Activated gamma-delta T cell (primary cell): ENCODE measurements around the gene TC2N.
"Not testable (repeated sequence)": the region's sequence is repeated elsewhere in the genome, so short reads cannot be mapped to it uniquely, and the experiment has no call there.

Source experiments
- DNase-seq: peaks from one replicate; lab custom pipeline; 2025; lab: John Stamatoyannopoulos, UW
- total RNA-seq, 2 donors: gene quantifications; one replicate each; lab custom pipeline; 2026; lab: John Stamatoyannopoulos, UW

TC2N gene
- total RNA-seq = 544 to 555 reads per million in 2 donors

DNA sequence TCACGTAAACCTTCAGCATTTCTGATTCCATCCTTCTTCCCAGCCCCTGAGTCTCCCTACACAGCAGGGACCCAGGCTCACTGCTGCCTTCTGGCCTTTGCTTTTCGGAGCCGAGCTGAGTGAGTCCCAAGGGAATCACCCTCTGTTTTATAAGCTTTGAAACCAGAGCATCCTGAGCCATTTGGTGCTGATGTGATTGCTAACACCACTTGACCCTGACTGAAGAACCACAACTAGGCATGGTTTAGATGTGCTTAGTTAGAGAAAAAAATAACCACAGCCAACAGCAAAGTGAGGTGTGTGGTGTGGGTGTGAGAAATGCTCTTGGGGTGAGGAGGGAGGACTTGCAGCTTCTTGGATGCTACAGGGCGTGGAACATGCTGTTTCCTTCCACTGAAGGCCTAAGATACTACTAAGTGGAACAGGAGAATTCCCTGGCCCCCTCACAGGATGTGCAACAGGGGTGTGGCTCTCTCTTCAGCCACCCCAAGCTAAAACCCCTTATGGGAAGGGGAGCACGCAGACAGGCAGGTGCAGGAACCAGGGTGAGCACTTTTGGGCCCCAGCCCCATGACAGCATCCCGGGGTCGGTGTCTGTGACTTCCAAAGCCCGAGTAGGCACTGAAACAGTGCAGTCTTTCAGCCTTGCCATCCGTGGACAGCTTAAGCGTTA, at the start of gene TC2N:
Gene TC2N, minus strand, starts transcription at position 221 of the 673 bp plus-strand sequence. CDS start 53,767 bp downstream, outside the sequence.
- no peak for DNase-seq

DNA sequence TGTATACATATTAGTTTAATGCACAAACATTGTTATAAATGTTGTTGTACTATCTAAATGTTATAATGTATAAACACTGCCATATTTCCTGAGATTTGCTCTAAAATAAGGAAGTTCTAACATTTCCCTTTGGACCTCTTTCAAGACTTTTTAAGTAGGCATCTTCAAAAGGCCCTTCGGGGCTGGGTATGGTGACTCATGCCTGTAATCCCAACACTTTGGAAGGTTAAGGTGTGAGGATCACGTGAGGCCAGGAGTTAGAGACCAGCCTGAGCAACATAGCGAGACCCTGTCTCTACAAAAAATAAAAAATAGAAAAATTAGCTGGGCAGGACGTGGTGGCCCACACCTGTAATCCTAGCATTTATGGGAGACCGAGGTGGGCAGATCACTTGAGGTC, 44.7 kb upstream of the TC2N start:
- DNase-seq = no peak

DNA sequence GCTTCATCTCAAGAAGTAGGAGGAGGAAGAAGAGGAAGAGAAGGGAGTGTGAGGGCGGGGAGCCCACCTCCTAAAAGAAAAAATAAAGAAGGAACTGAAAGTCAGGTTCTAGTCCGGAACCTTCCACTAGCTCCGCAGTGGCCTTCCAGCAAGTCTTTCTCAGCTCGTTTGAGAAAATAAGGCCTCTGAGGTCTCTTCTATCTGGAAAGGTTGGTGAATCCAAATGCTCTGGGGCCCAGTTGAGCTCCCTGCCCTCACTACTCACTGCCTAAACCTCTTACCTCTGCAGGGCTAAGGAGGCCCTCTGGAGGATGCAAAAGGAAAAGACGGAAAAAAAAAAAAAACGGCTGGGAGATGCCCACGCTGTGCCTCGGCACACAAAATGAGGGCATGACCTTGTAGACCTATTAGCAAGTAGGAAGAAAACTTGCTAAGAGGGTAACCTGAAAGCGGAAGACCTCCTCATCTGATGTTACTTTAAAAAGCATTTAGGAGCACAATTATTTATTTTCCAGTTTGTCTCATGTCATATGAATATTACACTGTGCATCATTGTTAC, 44.2 kb upstream of the TC2N start:
- DNase-seq = no peak

DNA sequence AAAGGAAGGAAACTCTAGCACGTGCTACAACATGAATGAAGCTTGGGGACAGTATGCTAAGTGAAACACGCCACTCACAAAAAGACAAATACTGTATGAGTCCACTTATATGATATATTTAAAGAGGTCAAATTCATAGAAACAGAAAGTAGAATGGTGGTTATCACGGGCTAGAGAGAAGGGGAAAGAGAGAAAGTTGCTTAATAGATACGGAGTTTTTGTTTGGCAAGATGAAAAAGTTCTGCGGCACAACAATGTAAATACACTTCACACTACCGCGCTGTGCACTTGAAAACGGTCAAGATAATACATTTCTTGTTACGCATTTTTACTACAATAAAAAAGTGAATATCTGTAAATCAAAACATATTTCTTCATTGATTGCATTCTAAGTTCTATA, 42.9 kb upstream of the TC2N start:
- no peak for DNase-seq

DNA sequence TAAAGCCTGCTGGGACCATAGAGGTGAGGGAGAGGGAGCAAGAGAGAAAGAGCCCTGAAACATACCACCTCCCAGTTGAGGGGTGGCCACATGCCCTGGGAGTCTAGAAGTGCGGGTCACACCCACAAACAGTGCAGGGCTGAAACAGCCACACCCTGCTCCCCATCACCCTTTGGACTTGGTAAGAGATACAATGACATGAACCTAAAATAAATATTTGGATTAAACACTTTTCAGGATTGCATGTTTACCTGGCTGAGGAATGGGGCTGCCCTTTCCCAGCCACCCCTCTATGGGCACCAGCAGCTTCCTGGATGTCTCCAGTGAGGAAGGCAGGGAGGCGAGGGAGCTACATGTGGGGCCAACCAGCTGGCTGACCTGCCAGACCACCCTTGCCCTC, 39.0 kb upstream of the TC2N start:
- DNase-seq = no peak

DNA sequence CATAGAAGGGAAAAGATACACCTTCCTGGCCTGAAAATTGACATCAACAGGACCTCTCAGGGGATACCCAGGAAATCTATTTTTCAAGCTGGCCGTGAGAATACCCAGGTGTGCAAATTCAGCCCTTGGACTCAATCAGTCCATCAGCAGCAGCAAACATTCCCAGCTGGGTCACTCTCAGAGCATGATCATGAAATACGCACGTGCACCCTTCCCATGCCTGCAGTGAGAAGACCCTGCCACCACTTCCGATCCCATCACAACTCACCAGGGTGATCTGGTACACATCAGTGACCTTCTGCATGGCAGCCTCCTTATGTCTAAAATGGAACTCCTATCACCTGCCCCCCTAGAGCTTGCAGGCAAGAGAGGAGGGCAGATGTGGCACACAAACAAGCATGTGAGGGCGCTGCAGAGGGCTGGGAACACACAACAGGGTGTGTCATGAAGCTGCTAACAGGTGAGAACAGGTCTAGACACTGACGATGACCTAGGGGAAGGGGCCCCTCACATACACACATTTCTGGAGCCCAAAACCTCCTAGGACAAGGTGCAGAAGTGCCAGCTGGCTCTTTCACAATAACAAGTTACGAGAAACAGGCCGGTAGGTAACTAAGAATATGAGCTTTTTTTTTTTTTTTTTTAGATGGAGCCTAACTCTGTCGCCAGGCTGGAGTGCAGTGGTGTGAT, 37.8 kb upstream of the TC2N start:
- DNase-seq = no peak

DNA sequence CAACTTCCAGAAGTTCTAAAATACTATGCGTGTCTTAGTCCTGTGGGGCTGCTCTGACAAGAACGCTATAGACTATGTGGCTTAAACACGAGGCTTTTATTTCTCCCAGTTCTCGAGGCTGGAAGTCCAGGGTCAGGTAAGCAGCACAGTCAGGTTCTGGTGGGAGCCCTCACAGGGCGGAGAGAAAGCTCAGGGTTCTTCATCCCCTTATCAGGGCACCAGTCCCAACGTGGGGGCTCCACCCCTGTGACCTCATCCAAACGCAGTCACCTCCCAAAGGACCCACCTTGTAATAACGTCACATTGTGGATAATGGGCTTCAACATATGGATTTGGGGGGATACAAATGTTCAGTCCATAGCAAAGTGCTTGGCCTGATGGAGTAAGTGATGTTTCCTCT, 37.1 kb upstream of the TC2N start:
- DNase-seq = no peak

DNA sequence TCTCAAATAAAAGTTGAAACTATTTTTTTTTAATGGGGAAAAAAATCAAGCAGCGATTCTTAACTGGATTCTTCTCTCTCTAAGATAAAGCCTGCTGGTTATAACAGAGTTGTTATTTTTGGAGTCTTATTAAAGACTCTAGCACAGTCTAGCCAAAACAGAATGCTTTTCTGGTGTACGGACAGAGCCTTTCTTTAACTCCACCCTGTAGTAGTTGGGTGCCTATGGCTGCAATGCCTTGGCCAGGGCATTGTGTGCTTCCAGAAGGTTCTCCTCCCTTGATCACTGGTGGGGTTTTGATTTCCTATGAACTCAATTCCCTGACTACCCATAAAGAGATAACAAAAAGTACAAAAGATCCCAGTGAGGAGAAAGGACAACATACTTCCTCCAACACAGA, 35.7 kb upstream of the TC2N start:
- no peak for DNase-seq

DNA sequence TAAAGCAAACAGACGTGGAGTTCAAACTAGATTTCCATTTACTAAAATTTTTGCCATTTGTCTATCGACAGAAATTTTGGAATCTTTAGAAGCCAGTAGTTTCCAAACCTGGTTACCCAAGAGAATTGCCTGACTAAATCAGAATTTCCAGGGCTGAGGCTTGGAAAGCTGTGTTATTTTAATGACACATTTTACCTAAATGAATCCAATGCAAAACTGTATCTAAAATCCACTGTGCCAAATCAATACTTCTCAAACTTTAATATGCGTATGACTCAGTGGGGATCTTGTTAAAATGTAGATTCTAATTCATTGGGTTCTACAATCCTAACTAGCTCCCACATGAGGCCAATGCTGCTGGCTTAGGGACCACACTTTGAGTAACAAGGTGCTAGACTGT, 35.0 kb upstream of the TC2N start:
- no peak for DNase-seq

DNA sequence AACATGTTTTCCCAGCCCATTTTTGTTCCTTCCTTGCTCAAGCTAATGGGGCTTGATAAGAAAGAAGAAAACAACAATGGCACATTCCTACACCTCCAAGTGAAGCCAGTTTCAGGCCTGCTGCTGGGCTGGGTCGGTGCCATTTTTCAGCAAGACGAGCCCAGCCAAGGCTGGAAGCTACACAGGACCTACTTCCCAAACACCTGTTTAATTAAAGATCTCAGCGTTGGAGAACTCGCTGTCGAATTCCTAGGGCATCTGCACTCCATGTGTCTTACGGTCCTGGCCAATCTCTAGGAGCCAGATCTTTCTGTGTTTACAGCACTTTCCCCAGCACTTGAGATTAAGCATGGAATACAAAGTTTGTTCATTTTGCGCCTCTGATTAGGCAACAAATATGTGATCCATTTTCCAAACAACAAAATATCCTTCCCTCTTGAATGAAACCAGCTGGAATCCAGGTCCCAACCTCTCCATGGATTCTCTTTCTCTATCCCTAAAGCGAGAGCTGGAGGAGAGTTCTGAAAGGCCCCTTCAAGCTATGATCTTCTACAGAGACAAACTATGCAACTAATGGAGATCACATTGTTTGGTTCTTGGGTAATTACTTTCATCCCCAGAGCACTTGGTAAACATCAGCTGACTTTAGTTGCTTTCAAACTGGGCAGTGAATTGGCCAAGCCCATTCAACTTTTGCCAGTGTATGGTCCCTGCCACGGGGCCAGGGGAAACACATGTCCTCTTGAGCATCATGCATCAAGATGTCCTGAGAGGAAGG, 34.3 kb upstream of the TC2N start:
- no peak for DNase-seq

DNA sequence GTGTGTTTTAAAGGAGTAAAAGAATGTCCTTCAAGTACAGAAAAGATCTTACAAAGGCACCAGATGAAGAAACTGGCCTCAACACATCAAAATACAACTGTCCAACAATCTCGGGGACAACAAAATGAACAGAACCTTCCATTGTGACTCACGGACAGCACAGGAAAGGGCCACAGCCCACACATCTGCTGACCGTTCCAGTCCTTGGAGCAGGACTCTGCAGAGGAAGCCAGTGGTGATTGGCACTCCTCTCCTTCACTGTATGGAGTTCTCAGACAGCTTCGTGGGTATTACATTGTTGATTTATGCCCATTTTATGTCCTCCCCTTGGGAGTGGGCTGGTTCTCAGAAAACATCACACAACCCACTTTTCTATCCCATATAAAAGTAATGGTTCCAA, 32.5 kb upstream of the TC2N start:
- no peak for DNase-seq

DNA sequence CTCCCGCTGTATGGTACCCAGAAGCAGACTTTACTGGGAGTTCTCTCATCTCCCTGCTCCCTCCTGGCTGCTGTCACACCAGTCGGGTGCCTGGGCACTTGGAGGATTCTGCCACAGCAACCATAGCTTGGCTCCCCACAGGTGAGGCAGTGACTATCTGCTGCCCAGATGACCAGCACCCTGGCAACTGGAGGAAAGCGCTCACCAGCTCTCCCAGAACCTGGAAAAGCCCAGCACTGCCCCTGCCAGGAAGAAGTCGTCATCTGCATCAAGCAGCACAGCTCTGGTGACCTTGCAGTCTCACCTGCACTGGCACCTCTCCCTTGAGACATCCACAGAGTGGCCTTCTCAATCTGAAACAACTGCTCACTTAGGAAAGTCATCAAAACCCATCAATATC, 31.9 kb upstream of the TC2N start:
- no peak for DNase-seq

DNA sequence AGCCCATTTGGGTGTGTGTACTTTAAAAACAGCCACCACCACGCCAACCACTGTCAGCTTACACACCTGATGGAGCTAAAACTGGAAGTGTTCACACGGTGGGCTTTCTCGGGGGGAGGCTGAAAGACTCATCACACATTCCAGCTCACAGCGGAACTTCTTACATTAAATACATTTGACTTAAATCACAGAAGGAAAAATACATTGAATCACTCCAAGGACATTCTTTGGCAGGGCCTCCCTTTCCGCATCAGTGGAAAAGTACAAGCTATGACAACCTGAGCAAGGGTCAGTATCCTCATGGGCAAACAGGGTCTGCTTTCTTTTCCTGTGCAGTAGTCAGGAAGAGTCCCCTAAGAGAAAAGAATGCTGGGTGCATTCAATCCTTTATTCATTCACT, 31.0 kb upstream of the TC2N start:
- DNase-seq = no peak

DNA sequence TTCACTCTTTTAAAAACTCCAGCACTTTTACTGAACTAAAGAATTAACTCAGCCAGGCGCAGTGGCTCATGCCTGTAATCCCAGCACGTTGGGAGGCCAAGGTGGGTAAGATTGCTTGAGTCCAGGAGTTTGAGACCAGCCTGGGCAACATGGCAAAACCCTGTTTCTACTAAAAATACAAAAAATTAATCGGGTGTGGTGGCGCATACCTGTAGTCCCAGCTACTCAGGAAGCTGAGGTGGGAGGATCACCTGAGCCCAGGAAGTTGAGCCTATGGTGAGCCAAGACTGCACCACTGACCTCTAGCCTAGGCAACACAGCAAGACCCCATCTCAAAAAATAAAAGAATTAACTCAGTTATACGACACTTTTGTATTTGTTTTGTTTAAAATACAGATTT, 30.4 kb upstream of the TC2N start:
- not testable (repeated sequence) for DNase-seq

DNA sequence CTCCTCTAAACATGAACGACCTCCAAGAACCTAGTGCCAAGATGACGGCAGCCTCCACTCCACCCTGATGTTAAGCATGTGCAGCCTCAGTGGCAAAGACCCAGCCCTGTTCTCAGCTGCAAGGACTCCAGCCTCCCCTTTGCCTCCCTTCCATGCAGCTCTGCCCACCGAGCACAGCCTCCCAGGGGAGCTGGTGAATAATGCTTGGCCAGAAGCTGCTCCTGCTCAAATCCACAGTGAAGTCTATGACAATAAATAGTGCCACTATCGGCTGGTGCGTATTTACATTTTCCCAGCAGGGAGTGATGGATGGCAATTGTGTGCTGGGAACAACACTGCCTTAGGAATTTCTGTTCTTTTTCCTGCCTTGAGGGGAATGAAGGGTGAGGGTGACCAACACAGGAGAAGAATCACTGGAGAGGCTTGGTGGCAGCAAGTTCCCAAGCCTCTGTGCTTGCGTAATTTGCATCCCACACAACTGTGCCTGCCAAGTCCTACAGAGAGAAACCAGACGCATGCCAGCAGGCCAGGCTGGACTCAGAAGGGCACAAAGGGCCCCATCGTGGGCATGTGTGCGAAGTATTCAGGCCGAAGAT, 29.9 kb upstream of the TC2N start:
- no peak for DNase-seq

DNA sequence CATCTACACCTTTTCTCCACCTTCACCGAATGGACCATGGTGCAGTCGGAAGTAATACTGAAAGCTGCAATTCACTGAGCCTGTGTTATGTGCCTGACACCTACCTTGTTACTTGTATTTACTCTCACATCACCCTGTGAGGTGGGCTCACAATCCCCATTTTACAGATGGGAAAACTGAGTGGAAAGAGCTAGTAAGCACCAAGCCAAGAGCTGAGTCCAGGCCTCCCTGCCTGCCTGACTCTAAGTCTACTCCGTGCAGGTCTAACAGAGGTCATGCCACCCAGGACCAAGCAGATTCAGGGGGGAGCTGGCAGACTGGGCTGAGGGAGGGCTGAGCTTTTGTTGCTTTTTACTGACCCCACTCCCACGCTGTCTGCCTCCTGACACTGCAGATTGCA, 29.1 kb upstream of the TC2N start:
- no peak for DNase-seq

DNA sequence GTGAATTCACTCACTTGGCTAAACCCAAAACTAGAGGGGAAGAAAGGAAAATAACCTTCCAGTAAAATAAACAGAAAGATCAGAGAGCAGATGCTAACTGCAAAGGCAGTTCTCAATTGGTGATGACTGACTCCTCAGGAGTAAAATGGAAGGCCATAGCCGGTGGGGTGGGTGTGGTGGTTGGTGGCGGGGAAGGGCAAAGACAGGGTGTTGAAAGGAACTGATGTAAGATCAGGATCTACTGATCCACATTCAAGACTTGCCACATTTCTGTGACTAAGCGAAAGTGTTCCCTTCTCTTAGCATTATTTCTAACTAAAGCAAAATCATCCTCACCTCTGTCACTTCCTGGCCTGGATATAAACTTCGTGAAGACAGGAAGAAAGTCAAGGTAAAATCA, 26.3 kb upstream of the TC2N start:
- no peak for DNase-seq

DNA sequence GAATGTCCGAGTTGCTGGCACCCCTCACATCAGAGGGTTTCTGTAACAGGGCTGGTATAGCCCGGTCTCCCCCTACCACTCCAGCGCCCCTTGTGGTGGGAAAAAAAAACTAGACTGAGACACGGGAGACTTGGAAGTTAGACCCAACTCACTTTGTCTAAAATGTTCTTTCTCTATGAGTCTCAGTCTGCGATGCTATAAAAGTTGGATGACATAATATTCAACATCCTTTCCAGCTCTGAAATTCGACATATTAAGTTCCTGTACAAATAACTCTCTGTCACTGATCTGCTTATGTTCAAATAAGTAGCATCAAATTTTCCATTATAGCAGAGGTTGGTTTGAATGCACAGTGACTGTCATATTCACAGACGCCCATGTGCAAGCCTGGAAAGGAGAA, 25.7 kb upstream of the TC2N start:
- no peak for DNase-seq

DNA sequence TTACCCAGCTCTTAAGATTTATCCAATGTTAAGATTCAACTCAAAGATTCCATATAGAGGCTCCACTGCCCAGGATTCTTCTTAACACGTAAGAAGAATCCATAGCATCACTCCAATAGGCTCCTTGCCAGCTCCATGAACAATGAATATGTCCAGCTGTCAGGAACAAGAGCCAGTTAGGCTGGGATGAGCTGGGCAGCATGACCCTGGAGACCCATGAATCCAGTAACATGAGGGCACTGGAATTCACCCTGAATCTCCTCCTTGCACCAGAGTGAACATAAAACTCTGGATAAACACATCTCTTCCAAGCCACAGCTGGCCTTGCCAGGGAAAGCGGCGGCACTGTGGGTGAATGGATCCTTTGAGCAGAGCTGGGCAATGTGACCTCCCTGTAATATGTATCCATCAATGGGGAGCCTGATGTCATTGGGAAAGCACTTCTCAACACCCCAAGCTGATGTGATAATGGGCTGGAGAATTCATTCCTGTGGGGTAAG, 24.4 kb upstream of the TC2N start:
- DNase-seq = no peak

DNA sequence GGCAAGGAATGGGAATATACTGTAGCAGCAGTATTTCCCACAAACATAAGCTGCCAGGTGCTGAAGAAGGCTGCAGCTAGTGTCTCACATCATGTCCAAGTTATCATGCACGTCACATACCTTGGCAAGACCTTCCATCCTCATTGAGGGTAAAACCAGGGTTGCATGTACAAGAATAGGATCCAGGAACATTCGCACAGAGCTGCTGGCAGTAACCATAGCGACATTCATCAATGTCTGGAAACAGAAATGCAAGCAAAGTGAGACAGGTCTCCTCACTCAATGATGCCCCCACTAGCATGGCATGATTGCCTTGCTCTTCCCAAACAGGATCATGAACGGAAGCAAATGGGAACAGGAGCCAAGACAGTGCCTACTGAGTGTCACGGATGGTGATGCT, 23.8 kb upstream of the TC2N start:
- no peak for DNase-seq

DNA sequence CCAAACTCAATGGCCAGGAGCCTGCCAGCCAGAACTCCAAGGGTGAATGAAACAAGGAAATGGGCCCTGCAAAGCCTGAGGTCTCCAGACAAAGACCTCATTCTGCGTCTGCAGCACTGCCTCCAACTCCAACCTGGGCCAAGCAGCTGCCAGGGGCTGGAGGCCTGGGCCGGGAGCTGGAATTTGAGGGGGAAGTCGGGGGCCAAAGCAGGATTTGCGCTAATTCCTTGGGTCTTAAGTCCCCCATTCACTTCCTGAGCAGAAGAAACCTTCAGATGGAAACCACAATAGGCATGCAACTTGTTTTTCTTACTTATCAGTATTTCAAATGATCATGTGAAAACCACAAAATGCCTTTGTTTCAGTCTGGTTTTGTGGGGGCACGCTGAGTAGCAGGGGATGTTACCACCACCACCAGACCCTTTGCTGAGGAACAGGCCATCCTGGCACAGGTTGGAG, 23.0 kb upstream of the TC2N start:
- DNase-seq = no peak
